Measurements from ENCODE around the gene SPC25.

- TF ChIP-seq CTCF (IDR thresholded peaks at IDR 0.05 in 2 of 3, conservative IDR thresholded peaks at IDR 0.05 in 1 of 3; ENCODE audit: insufficient read depth in 2 of 3, low read depth in 1 of 3, low read length in 3 of 3) (no peak), RAD21 (CRISPR knock-in tag; conservative IDR thresholded peaks at IDR 0.05 in 1 of 2, IDR thresholded peaks at IDR 0.05 in 1 of 2) (no peak), KLF6 (CRISPR knock-in tag; IDR thresholded peaks at IDR 0.05; ENCODE audit: borderline replicate concordance) (no peak), EZH2 (IDR thresholded peaks at IDR 0.05; ENCODE audit: borderline replicate concordance, low read depth, low read length) (no peak), ZHX1 (conservative IDR thresholded peaks at IDR 0.05; ENCODE audit: low read length) (no peak), ZNF263 (CRISPR knock-in tag; IDR thresholded peaks at IDR 0.05; ENCODE audit: borderline replicate concordance) (no peak), ZZZ3 (IDR thresholded peaks at IDR 0.05) (no peak), ZBTB8A (IDR thresholded peaks at IDR 0.05; ENCODE audit: partially characterized antibody) (no peak), ELF4 (CRISPR knock-in tag; IDR thresholded peaks at IDR 0.05) (no peak), SPI1 (IDR thresholded peaks at IDR 0.05; ENCODE audit: borderline replicate concordance, low read depth, low read length) (no peak), NR2C2 (CRISPR knock-in tag; IDR thresholded peaks at IDR 0.05) (no peak), NR2C2 (tag; IDR thresholded peaks at IDR 0.05) (no peak), L3MBTL2 (IDR thresholded peaks at IDR 0.05) (no peak), EP300 (IDR thresholded peaks at IDR 0.05; ENCODE audit: low read length) (no peak), USF2 (CRISPR knock-in tag; IDR thresholded peaks at IDR 0.05) (no peak)
These were observed 68.7 kb downstream of the SPC25 start for GRCh38 chr2:168821577-168821976.

Data from K562 (cell line).